T follicular helper cell (primary cell): Measurements from ENCODE around the gene OR5B3.
"Not testable (repeated sequence)": the region's sequence is repeated elsewhere in the genome, so short reads cannot be mapped to it uniquely, and the experiment has no call there.

Experiments
- DNase-seq: peaks from one replicate; pipeline ENCODE4 v3.0.0-alpha.2; 2020; ENCODE audit warnings: low read depth
- total RNA-seq, 2 experiments: gene quantifications; one replicate each; lab custom pipeline; 2026; lab: John Stamatoyannopoulos, UW

OR5B3 gene
- total RNA-seq, result 0 reads per million in 2 experiments

- DNase-seq, result no peak
Observed at GRCh38 chr11:58406774-58407173, at the start of gene OR5B3. Gene OR5B3, minus strand, starts transcription at chr11:58406874. Its CDS starts 3,465 bp downstream, at chr11:58403409.

- no peak for DNase-seq
Observed at GRCh38 chr11:58451585-58451984, 44.9 kb upstream of the OR5B3 start.

GRCh38 chr11:58446294-58446693, 39.6 kb upstream of the OR5B3 start:
- no peak for DNase-seq

GRCh38 chr11:58444300-58444699, 37.6 kb upstream of the OR5B3 start:
- DNase-seq, result no peak

GRCh38 chr11:58442136-58442535, 35.5 kb upstream of the OR5B3 start, which contains the start of gene OR5B12:
Gene OR5B12, minus strand, starts transcription at chr11:58442236. Its CDS starts 2,085 bp downstream, at chr11:58440151.
- no peak for DNase-seq

GRCh38 chr11:58438486-58438885, 31.8 kb upstream of the OR5B3 start:
- DNase-seq, result no peak

GRCh38 chr11:58434217-58434616, 27.5 kb upstream of the OR5B3 start:
- DNase-seq, result no peak

GRCh38 chr11:58433638-58434203, 27.0 kb upstream of the OR5B3 start:
- DNase-seq, result no peak

- no peak for DNase-seq
Observed at GRCh38 chr11:58429273-58429672, 22.6 kb upstream of the OR5B3 start.

- no peak for DNase-seq
Observed at GRCh38 chr11:58428021-58428420, 21.3 kb upstream of the OR5B3 start, which contains the start of gene OR5B2. Gene OR5B2, minus strand, starts transcription at chr11:58428121. Its CDS starts 4,860 bp downstream, at chr11:58423261.

- not testable (repeated sequence) for DNase-seq
Observed at GRCh38 chr11:58399622-58400021, 7.1 kb downstream of the OR5B3 start.

GRCh38 chr11:58395581-58395980, 11.1 kb downstream of the OR5B3 start:
- no peak for DNase-seq

GRCh38 chr11:58394195-58394594, 12.5 kb downstream of the OR5B3 start:
- DNase-seq, result no peak

- DNase-seq, result no peak
Observed at GRCh38 chr11:58392746-58393145, 13.9 kb downstream of the OR5B3 start.

GRCh38 chr11:58391879-58392278, 14.8 kb downstream of the OR5B3 start:
- DNase-seq, result no peak

- DNase-seq, result no peak
Observed at GRCh38 chr11:58390551-58391063, 16.1 kb downstream of the OR5B3 start.

- no peak for DNase-seq
Observed at GRCh38 chr11:58358969-58359368, 47.7 kb downstream of the OR5B3 start, which contains the start of gene OR5B17. Gene OR5B17, minus strand, starts transcription at chr11:58359069. Its CDS starts 0 bp downstream, at chr11:58359069.

- no peak for DNase-seq
Observed at GRCh38 chr11:58354727-58355126, 51.9 kb downstream of the OR5B3 start.
